Peyer's patch (tissue), 4 donors: ENCODE data around the gene UROC1. TPM values are rescaled to one million over a fixed set of nuclear protein-coding genes. Genes with fewer than 3 reads are reported as not detected.
A peak's percentile ranks its signal among the peaks of the same experiment; 100 is the strongest.

Source experiments
- DNase-seq, 3 donors: peaks; one replicate each; pipeline ENCODE4 v3.0.0-alpha.2; 2017 to 2019
- H3K27ac ChIP-seq, 4 donors: fragments of 200-600 bp; sonication (generic); one replicate each; pipeline ENCODE4 v1.5.1; 2016 to 2019
- H3K27me3 ChIP-seq, 2 donors: fragments of 200-600 bp; sonication (generic); one replicate each; pipeline ENCODE4 v1.5.1; 2019
- H3K36me3 ChIP-seq, 3 donors: fragments of 200-600 bp; sonication (generic); one replicate each; pipeline ENCODE4 v1.5.1; 2016 to 2019
- H3K4me1 ChIP-seq, 4 donors: fragments of 200-600 bp; sonication (generic); one replicate each; pipeline ENCODE4 v1.5.1; 2016 to 2019
- H3K4me3 ChIP-seq, 4 donors: fragments of 200-600 bp; sonication (generic); 1 replicate in 3 of 4; 2 replicates in 1 of 4; pipeline ENCODE4 v1.5.1; 2016 to 2019; ENCODE audit warnings: mild to moderate bottlenecking in 1 of 4
- H3K9me3 ChIP-seq, 4 donors: fragments of 200-600 bp; sonication (generic); one replicate each; pipeline ENCODE4 v1.5.1; 2016 to 2019; ENCODE audit warnings: mild to moderate bottlenecking in 1 of 4
- CTCF ChIP-seq, 6 experiments: fragments of 450-650 bp in 4 of 6; fragments of 200-600 bp in 2 of 6; sonication (generic) in 1 of 6; IDR thresholded peaks; one replicate each; pipeline ENCODE4 v1.5.1; 2017 to 2019; ENCODE audit warnings: antibody characterized with exemption in 6 of 6, mild to moderate bottlenecking in 3 of 6, moderate library complexity in 1 of 6
- POLR2A ChIP-seq, 2 donors: fragments of 450-650 bp; IDR thresholded peaks; one replicate each; pipeline ENCODE4 v1.5.1; 2017; ENCODE audit warnings: antibody characterized with exemption in 2 of 2, mild to moderate bottlenecking in 2 of 2, moderate library complexity in 2 of 2
- total RNA-seq, 4 donors: library from RNA; depleted of rRNA; stranded (reverse); fragments of >200 nt; gene quantifications; one replicate each; pipeline ENCODE4 v1.1.0, GENCODE V29; 2016

Gene UROC1
- total RNA-seq, 4 donors from 2014 or later, result not detected

DNA sequence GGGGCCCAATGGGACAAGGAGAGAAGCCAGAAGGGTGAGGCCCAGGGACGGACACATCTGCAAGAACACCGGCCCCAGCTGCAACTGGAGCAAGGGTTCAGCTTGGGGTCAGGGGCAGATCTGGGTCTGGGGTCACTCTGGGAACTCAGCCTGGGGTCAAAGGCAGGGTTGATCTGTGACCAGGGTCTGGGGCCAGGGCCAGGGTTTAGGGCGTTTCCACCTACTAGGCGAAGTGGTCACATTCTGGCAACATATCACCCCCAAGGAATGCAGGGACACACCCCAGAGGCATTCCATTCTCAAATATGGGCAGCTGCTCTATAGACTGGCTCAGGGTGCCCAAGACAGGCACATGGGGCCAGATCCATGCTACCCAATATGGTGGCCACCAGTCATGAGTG, 9.0 kb downstream of the UROC1 start:
- H3K4me3 ChIP-seq, result no peak overlapping the region
- TF ChIP-seq POLR2A (IDR thresholded peaks at IDR 0.05) (no peak), CTCF (IDR thresholded peaks at IDR 0.05) (no peak)
- H3K27ac ChIP-seq, result no peak overlapping the region
- H3K9me3 ChIP-seq, result no peaks in the 10 kb centered on the region
- DNase-seq, result peak in 1 of 3 donors; percentile 20
- no peaks in the 10 kb centered on the region for H3K4me1 ChIP-seq
- H3K36me3 ChIP-seq, result no peaks in the 10 kb centered on the region
- no peaks in the 10 kb centered on the region for H3K27me3 ChIP-seq

DNA sequence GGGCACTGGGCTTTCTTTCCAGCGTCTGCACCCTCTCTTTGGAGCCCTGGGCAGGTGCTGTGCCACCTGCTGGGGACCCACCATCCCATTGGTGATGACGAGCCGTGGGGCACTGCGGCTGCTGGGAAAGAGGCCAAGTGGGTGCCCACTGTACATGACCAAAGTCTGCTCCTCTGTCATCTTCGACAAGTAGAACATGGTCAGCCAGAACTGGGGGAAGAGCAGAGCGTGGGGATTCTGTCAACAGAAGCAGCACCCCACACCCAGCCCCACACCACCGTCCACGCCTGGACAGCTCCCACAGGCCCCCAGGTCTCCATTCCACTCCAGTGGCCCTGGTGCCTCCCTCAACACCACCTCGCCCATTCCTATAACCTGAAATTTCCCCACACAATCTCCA, 9.7 kb downstream of the UROC1 start:
- Histone ChIP-seq H3K4me3 (no peak overlapping the region), H3K4me1 (no peaks in the 10 kb centered on the region), H3K9me3 (no peaks in the 10 kb centered on the region), H3K27ac (no peak overlapping the region), H3K36me3 (no peaks in the 10 kb centered on the region), H3K27me3 (no peaks in the 10 kb centered on the region)
- no peak for DNase-seq
- no peak for TF ChIP-seq POLR2A (IDR thresholded peaks at IDR 0.05)
- TF ChIP-seq CTCF (IDR thresholded peaks at IDR 0.05), result no peak

- TF ChIP-seq CTCF (IDR thresholded peaks at IDR 0.05), result no peak
- TF ChIP-seq POLR2A (IDR thresholded peaks at IDR 0.05), result no peak
- H3K4me3 ChIP-seq, result no peak overlapping the region
- no peak for DNase-seq
Measured at GRCh38 chr3:126503701-126504100, 13.9 kb downstream of the UROC1 start.

DNA sequence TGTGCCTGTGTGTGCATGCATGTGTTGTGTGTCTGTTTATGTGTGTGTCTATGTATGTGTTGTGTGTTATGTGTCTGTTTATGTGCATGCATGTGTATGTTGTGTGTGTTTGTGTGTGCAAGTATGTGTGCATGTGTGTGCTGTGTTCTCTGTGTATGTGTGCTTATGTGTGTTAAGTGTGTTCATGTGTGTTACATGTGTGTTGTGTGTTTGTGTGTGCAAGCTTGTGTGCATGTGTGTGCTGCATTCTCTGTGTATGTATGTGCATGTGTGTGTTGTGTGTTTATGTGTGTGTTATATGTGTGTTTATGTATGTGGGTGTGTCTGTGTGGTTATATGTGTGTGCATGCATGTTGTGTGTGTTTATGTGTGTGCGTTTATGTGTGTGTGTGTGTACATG, 14.9 kb downstream of the UROC1 start:
- Histone ChIP-seq H3K4me3 (no peak overlapping the region), H3K27ac (no peak overlapping the region), H3K9me3 (no peaks in the 10 kb centered on the region), H3K36me3 (no peaks in the 10 kb centered on the region), H3K27me3 (no peaks in the 10 kb centered on the region), H3K4me1 (no peaks in the 10 kb centered on the region)
- TF ChIP-seq CTCF (IDR thresholded peaks at IDR 0.05), result no peak
- TF ChIP-seq POLR2A (IDR thresholded peaks at IDR 0.05), result no peak
- DNase-seq, result no peak

More at GRCh38 chr3:126503701-126504100, 13.9 kb downstream of the UROC1 start:
- Histone ChIP-seq H3K4me1 (no peaks in the 10 kb centered on the region), H3K9me3 (no peaks in the 10 kb centered on the region), H3K36me3 (no peaks in the 10 kb centered on the region), H3K27ac (no peak overlapping the region), H3K27me3 (no peaks in the 10 kb centered on the region)

- Histone ChIP-seq H3K9me3 (no peaks in the 10 kb centered on the region), H3K4me3 (no peak overlapping the region), H3K27me3 (no peaks in the 10 kb centered on the region), H3K27ac (no peak overlapping the region), H3K36me3 (no peaks in the 10 kb centered on the region), H3K4me1 (no peaks in the 10 kb centered on the region)
- no peak for DNase-seq
- TF ChIP-seq CTCF (IDR thresholded peaks at IDR 0.05), result no peak
- TF ChIP-seq POLR2A (IDR thresholded peaks at IDR 0.05), result no peak
Measured at GRCh38 chr3:126501736-126502135, 15.8 kb downstream of the UROC1 start.

- DNase-seq, result no peak
- Histone ChIP-seq H3K27ac (no peak overlapping the region), H3K36me3 (no peaks in the 10 kb centered on the region), H3K9me3 (no peaks in the 10 kb centered on the region), H3K4me3 (no peak overlapping the region), H3K4me1 (no peaks in the 10 kb centered on the region), H3K27me3 (no peaks in the 10 kb centered on the region)
- TF ChIP-seq CTCF (IDR thresholded peaks at IDR 0.05) (no peak), POLR2A (IDR thresholded peaks at IDR 0.05) (no peak)
Measured at GRCh38 chr3:126501054-126501453, 16.5 kb downstream of the UROC1 start.
